Spinal cord (tissue), 10 donors: ENCODE data around the gene FAAP20. TPM values are rescaled to one million over a fixed set of nuclear protein-coding genes. Genes with fewer than 3 reads are reported as not detected.
A peak's percentile ranks its signal among the peaks of the same experiment; 100 is the strongest.

Experiments
- DNase-seq, 6 donors: peaks; one replicate each; pipeline versions ENCODE4 v3.0.0 to v3.0.0-alpha.2; 2013 to 2015; ENCODE audit warnings: low spot score in 6 of 6, low read depth in 4 of 6
- H3K27ac ChIP-seq: one replicate; pipeline ENCODE4 v1.5.1; 2013; ENCODE audit warnings: low read depth, low read length, control low read depth
- H3K27me3 ChIP-seq: one replicate; pipeline ENCODE4 v1.6.1; 2013; ENCODE audit warnings: low read length; ENCODE audit not compliant: control insufficient read depth, insufficient read depth
- H3K36me3 ChIP-seq: one replicate; pipeline ENCODE4 v1.6.1; 2013; ENCODE audit warnings: low read length; ENCODE audit not compliant: control insufficient read depth, insufficient read depth
- H3K4me1 ChIP-seq: one replicate; pipeline ENCODE4 v1.6.1; 2013; ENCODE audit warnings: low read length; ENCODE audit not compliant: control insufficient read depth, insufficient read depth
- H3K4me3 ChIP-seq: one replicate; pipeline ENCODE4 v1.5.1; 2013; ENCODE audit warnings: low read depth, low read length, control low read depth
- H3K9me3 ChIP-seq: one replicate; pipeline ENCODE4 v1.6.1; 2013; ENCODE audit warnings: low read length; ENCODE audit not compliant: control insufficient read depth, insufficient read depth
- WGBS: methylation state at CpG from one replicate; pipeline ENCODE4 v1.1.5; 2013; ENCODE audit warnings: missing lambda C conversion rate; ENCODE audit not compliant: insufficient coverage; 5-methylcytosine and 5-hydroxymethylcytosine counted together
- polyA plus RNA-seq, 2 donors: library from polyadenylated mRNA; unstranded; fragments of 120-200 nt; gene quantifications; one replicate each; pipeline ENCODE4 v1.2.1, GENCODE V29; 2013; ENCODE audit not compliant: insufficient read length in 2 of 2
- total RNA-seq, 2 donors: library from RNA; depleted of rRNA in 1 of 2; stranded (reverse); fragments of 120-200 nt in 1 of 2; fragments of >200 nt in 1 of 2; gene quantifications; one replicate each; pipeline versions ENCODE4 v1.2.3 to v1.2.4, GENCODE V29; 2013 to 2014
- donor health status: healthy.

The FAAP20 gene
- total and polyA plus RNA-seq, 4 donors = 15.5 to 96.8 (median 57.3) TPM

DNA sequence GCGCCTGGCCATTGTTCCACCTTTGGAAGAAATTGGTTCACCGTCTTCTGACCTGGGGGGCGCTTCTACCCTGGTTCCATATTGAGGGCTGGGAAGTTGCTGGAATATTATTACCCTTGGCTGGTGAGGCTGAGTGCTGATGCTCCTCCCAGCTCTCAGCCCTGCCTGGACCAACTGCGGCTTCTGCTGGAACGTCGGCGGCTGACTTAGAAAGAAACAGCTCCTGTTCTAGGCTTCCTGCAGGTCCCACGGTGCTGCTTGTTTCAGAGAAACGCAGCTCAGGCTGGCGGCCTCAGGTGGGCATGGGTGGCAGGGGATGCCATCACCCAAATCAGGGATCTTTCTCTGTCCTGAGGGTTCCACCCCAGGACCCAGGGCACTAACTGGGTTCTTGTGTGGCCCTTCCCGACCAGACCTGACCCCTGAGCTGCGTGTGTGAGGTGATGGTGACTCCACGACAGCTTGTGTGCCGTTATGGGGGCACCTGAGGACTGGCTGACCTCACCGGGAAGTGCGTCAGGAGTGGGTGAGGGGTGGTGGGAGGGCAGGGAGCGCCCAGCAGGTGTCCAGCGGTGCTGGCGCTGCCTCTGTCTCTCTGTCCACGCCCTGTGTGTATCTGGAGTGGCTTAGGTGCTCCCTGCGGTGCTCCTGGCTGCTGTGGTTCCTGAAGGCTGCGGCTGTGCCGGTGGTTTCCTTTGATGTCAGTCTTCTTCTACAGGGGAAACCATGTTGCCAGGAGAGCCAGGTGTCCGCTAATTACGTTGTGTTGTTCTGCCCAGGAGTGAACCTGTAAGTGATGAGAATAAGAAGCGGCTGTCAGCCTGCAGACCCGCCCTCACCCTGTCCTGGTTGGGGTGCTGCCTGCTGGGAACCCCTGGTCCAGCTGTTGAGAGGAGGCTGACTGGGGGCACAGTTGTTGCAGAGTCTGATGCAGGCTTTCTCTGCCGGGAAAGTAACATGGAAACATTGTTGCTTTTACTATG, 42.4 kb upstream of the FAAP20 start:
- peaks cover 75% of the 10 kb centered on the region for H3K36me3 ChIP-seq
- no peak for DNase-seq
- 66% methylated on average over 27 of the region's 28 CpGs for WGBS
- no peak overlapping the region for H3K4me3 ChIP-seq
- peak overlapping the region; percentile 6 for H3K27ac ChIP-seq
- peaks cover 96% of the 10 kb centered on the region for H3K4me1 ChIP-seq
- no peaks in the 10 kb centered on the region for H3K9me3 ChIP-seq
- H3K27me3 ChIP-seq = no peaks in the 10 kb centered on the region

DNA sequence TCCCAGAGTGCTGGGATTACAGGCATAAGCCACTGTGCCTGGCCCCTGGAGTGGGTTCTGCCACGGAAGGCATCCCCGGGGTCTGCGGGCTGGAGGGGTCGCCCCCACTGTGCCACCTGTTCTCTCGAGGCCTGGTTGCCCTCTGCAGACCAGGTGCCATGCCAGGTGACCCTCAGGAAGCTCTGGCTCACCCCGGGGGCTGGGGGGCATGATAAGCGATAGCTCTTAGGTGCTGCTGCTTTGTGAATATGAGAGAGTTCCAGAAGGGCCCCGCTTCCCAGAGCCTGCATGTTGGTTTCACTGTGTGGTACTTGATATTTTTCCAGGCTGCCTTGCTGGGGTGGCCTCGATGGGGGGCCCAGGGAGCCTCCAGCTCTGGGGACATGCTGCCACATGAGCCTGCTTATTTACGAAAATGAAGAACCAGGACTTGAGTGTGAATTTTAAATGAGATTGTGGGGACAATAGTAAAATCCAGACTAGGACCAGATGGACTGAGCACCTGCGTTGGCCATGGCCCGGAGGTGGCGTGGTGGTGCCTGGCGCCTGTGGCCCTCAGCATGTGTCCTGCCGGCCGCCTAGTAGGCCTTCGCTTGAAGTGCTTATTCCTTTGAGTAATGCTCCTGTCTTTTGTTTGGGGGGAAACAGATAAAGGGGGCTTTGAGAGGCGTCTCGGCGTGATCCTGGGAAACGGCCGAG, 40.9 kb upstream of the FAAP20 start:
- no peak for DNase-seq
- H3K27ac ChIP-seq = peak overlapping the region; percentile 80
- peaks cover 74% of the 10 kb centered on the region for H3K36me3 ChIP-seq
- 67% methylated on average over 21 of the region's 22 CpGs for WGBS
- no peak overlapping the region for H3K4me3 ChIP-seq
- no peaks in the 10 kb centered on the region for H3K9me3 ChIP-seq
- H3K4me1 ChIP-seq = peaks cover 97% of the 10 kb centered on the region
- no peaks in the 10 kb centered on the region for H3K27me3 ChIP-seq

- no peak overlapping the region for H3K4me3 ChIP-seq
- H3K36me3 ChIP-seq = peaks cover 76% of the 10 kb centered on the region
- H3K9me3 ChIP-seq = no peaks in the 10 kb centered on the region
- DNase-seq = no peak
- peak overlapping the region; percentile 80 for H3K27ac ChIP-seq
- no CpG with 5 or more reads among the region's 4 CpGs for WGBS
- H3K4me1 ChIP-seq = peaks cover 97% of the 10 kb centered on the region
- H3K27me3 ChIP-seq = no peaks in the 10 kb centered on the region
These were observed 40.2 kb upstream of the FAAP20 start for GRCh38 chr1:2234762-2235113.

DNA sequence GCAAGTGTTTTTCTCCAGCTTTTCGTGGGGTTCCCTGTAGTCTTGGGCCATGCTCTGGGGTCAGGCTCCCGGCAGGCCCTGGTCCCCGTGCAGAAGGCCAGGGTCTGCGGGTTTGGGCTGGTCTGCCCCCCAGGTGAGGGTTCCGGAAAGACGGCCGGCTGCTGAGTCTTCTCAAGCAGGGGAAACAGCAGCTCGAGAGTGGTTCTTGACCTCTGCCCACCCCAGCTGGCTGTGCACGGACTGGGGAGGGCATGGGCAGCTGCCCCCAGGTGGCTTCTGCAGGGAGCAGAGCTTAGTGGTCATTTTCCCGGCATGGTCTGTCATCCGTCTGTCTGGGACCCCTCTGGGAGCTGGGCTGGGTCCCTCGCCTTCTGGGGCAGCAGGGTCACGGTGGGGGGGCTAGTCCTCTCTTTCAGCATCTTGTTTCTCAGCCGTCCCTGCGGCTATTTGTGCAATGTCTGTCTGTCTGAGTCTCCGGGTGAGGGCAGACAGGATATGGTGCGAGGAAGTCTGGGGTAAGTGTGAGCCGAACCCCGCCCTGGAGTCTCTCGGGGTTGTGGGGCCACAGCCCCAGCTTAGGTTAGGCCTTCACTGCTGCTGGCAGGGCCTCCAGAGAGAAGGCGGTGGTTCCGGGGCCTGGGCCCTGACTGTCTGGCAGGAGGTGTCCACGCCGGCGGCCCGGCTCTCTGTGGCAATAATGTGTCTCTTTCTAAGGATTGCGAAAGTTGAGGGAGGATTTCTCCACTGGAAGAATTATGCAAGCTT, 39.6 kb upstream of the FAAP20 start:
- WGBS = 37% methylated on average over 27 of the region's 27 CpGs
- no peaks in the 10 kb centered on the region for H3K9me3 ChIP-seq
- peaks cover 76% of the 10 kb centered on the region for H3K36me3 ChIP-seq
- H3K4me3 ChIP-seq = peak overlapping the region; percentile 3
- peak overlapping the region; percentile 80 for H3K27ac ChIP-seq
- H3K4me1 ChIP-seq = peaks cover 97% of the 10 kb centered on the region
- DNase-seq = peak in 1 of 6 donors; percentile 60
- H3K27me3 ChIP-seq = no peaks in the 10 kb centered on the region

- Histone ChIP-seq H3K27ac (peak overlapping the region; percentile 80), H3K4me3 (peak overlapping the region; percentile 3)
These were observed 38.9 kb upstream of the FAAP20 start for GRCh38 chr1:2233468-2233867.

DNA sequence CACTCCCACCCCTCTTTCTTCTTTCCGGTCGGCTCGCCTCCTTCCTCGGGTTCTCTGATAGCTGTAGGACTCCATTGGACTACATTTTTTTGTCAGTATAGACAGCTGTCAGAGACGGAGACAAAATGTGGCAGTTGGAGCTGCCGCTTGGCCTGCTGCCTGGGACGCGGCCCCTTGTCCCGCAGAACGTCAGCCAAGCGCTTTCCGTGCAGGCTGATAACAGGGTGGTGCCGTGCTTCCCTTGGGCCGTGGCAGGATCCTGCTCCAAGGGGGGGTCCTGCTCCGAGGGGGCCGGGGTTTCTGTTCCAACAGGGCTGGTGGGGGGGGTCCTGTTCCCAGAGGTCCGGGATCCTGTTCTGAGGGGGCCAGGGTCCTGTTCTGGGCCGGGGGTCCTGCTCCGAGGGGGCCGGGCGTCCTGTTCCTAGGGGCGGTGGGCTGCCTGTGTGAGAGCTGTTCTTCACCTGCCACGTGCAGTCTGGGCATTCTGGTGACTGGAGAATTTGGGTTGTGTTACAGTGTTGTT, 38.4 kb upstream of the FAAP20 start:
- peaks cover 69% of the 10 kb centered on the region for H3K36me3 ChIP-seq
- peak in 1 of 6 donors; percentile 63 for DNase-seq
- 36% methylated on average over 13 of the region's 23 CpGs for WGBS
- no peaks in the 10 kb centered on the region for H3K9me3 ChIP-seq
- H3K4me1 ChIP-seq = peaks cover 86% of the 10 kb centered on the region
- peak overlapping the region; percentile 80 for H3K27ac ChIP-seq
- no peaks in the 10 kb centered on the region for H3K27me3 ChIP-seq
- peak overlapping the region; percentile 3 for H3K4me3 ChIP-seq

More at GRCh38 chr1:2233468-2233867, 38.9 kb upstream of the FAAP20 start:
- WGBS = 45% methylated on average over 12 of the region's 12 CpGs
- Histone ChIP-seq H3K27me3 (no peaks in the 10 kb centered on the region), H3K9me3 (no peaks in the 10 kb centered on the region), H3K36me3 (peaks cover 74% of the 10 kb centered on the region), H3K4me1 (peaks cover 91% of the 10 kb centered on the region)
- DNase-seq = no peak

GRCh38 chr1:2232255-2232915, 37.8 kb upstream of the FAAP20 start:
- peaks cover 80% of the 10 kb centered on the region for H3K4me1 ChIP-seq
- H3K36me3 ChIP-seq = peaks cover 63% of the 10 kb centered on the region
- no peaks in the 10 kb centered on the region for H3K9me3 ChIP-seq
- peak overlapping the region; percentile 65 for H3K4me3 ChIP-seq
- peak overlapping the region; percentile 80 for H3K27ac ChIP-seq
- H3K27me3 ChIP-seq = no peaks in the 10 kb centered on the region
- WGBS = 36% methylated on average over 14 of the region's 17 CpGs
- no peak for DNase-seq

DNA sequence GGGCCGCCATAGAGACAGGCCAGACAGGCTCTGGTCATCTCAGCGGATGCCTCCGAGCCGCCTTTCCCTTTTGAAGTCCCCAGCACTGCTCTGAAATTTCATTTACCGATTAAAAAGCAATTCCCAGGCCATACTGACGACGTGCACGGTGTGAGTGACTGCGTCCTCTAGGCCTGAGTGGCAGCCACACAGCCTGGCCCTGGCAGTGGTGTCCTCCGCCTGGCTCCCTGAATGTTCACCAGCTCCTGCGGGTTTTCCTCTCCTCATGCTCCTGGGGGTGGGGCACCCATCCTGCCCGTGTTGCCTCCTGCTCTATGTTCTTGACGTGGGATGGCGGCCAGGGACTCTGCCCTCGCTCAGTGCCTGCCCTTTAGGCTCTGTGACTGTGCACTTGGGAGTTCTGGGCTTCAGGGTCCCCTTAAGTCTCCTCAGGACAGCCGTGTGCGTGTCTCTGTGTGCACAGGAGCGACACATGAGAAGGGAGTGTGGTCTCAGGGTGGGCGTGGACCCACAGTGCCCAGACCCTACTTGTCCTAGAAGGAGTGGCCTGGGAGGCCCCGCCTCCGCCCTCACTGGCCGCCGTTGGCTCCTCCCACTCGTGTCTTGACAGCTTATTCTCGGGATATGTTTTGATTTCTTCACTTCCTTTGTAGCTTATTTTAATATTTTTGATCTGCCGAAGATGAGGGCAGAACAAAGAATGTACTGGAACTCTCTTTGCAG, 37.1 kb upstream of the FAAP20 start:
- WGBS = 14% methylated on average over 21 of the region's 26 CpGs
- Histone ChIP-seq H3K36me3 (peaks cover 56% of the 10 kb centered on the region), H3K27me3 (no peaks in the 10 kb centered on the region), H3K27ac (peak overlapping the region; percentile 80), H3K4me1 (peaks cover 76% of the 10 kb centered on the region), H3K9me3 (no peaks in the 10 kb centered on the region), H3K4me3 (peak overlapping the region; percentile 65)
- DNase-seq = peak in 2 of 6 donors; percentile 71 to 78
